Activated naive CD4-positive, alpha-beta T cell treated with anti-CD3 and anti-CD28 coated beads, Interleukin-2, amount 50 U/mL, for 72 hours (primary cell): ENCODE results near the gene AMER3. TPM values are rescaled to one million over a fixed set of nuclear protein-coding genes. Genes with fewer than 3 reads are reported as not detected.

ENCODE experiments used
- ATAC-seq, 2 donors: fragments of 150-1000 bp; cut with Tn5 transposase; 2 replicates each; pipeline ENCODE4 v1.10.0; 2021; ENCODE audit warnings: mild to moderate bottlenecking in 2 of 2, moderate library complexity in 2 of 2
- DNase-seq, 2 donors: peaks; one replicate each; pipeline ENCODE4 v3.0.0; 2021 to 2022; ENCODE audit warnings: low spot score in 2 of 2
- H3K27ac Mint-ChIP-seq, 2 donors: one replicate each; pipeline ENCODE4 v1.8.0; 2022; ENCODE audit warnings: mild to moderate bottlenecking in 2 of 2, mixed read lengths in 2 of 2
- H3K36me3 Mint-ChIP-seq, 2 donors: one replicate each; pipeline ENCODE4 v1.8.0; 2022; ENCODE audit warnings: mixed read lengths in 2 of 2
- H3K9me3 Mint-ChIP-seq, 2 donors: one replicate each; pipeline ENCODE4 v1.8.0; 2022; ENCODE audit warnings: mixed read lengths in 2 of 2
- total RNA-seq, 2 donors: library from RNA; stranded (reverse); gene quantifications; one replicate each; pipeline ENCODE4 v1.2.3, GENCODE V29; 2022

Gene AMER3
- total RNA-seq, 2 donors from 2014 or later, result not detected

- ATAC-seq, result no peak
- Mint-ChIP-seq H3K36me3 (no peaks in the 10 kb centered on the region), H3K9me3 (no peaks in the 10 kb centered on the region), H3K27ac (no peak overlapping the region)
- no peak for DNase-seq
These were observed 12.1 kb upstream of the AMER3 start for GRCh38 chr2:130743278-130743677.

GRCh38 chr2:130744287-130745117 is 10.8 kb upstream of the AMER3 start:
- H3K9me3 Mint-ChIP-seq, result no peaks in the 10 kb centered on the region
- H3K27ac Mint-ChIP-seq, result no peak overlapping the region
- no peaks in the 10 kb centered on the region for H3K36me3 Mint-ChIP-seq
- no peak for ATAC-seq
- DNase-seq, result no peak

GRCh38 chr2:130749078-130749477 is 6.3 kb upstream of the AMER3 start:
- ATAC-seq, result no peak
- Mint-ChIP-seq H3K27ac (no peak overlapping the region), H3K9me3 (no peaks in the 10 kb centered on the region), H3K36me3 (no peaks in the 10 kb centered on the region)
- no peak for DNase-seq

- ATAC-seq (no peak), DNase-seq (no peak)
- Mint-ChIP-seq H3K9me3 (no peaks in the 10 kb centered on the region), H3K36me3 (no peaks in the 10 kb centered on the region), H3K27ac (no peak overlapping the region)
These were observed 5.7 kb upstream of the AMER3 start for GRCh38 chr2:130749641-130750040.

- Mint-ChIP-seq H3K27ac (no peak overlapping the region), H3K9me3 (no peaks in the 10 kb centered on the region), H3K36me3 (peaks cover 5 to 11% of the 10 kb centered on the region in 2 donors)
- ATAC-seq (no peak), DNase-seq (no peak)
These were observed 529 bp upstream of the AMER3 start for GRCh38 chr2:130754811-130755210.

- peaks cover 5 to 11% of the 10 kb centered on the region in 2 donors for H3K36me3 Mint-ChIP-seq
- no peaks in the 10 kb centered on the region for H3K9me3 Mint-ChIP-seq
- DNase-seq (peak in 1 of 2 donors; percentile 31), ATAC-seq (peak in 1 of 2 donors; percentile 84)
- no peak overlapping the region for H3K27ac Mint-ChIP-seq
These were observed 923 bp downstream of the AMER3 start for GRCh38 chr2:130756053-130756873.

GRCh38 chr2:130756874-130757668 is 1.7 kb downstream of the AMER3 start:
- ATAC-seq (no peak), DNase-seq (no peak)
- H3K9me3 Mint-ChIP-seq, result no peaks in the 10 kb centered on the region
- peaks cover 5 to 11% of the 10 kb centered on the region in 2 donors for H3K36me3 Mint-ChIP-seq
- no peak overlapping the region for H3K27ac Mint-ChIP-seq

- Mint-ChIP-seq H3K27ac (no peak overlapping the region), H3K36me3 (peaks cover 5 to 11% of the 10 kb centered on the region in 2 donors), H3K9me3 (no peaks in the 10 kb centered on the region)
- ATAC-seq (no peak), DNase-seq (no peak)
These were observed 4.8 kb downstream of the AMER3 start for GRCh38 chr2:130759906-130760753.

- H3K36me3 Mint-ChIP-seq, result peaks cover 5 to 11% of the 10 kb centered on the region in 2 donors
- ATAC-seq (no peak), DNase-seq (no peak)
- no peaks in the 10 kb centered on the region for H3K9me3 Mint-ChIP-seq
- no peak overlapping the region for H3K27ac Mint-ChIP-seq
These were observed 5.7 kb downstream of the AMER3 start for GRCh38 chr2:130760754-130761751.

GRCh38 chr2:130762031-130762909 is 6.9 kb downstream of the AMER3 start:
- DNase-seq, result no peak
- H3K27ac Mint-ChIP-seq, result no peak overlapping the region
- H3K36me3 Mint-ChIP-seq, result peaks cover 4 to 5% of the 10 kb centered on the region in 2 donors
- H3K9me3 Mint-ChIP-seq, result no peaks in the 10 kb centered on the region
- no peak for ATAC-seq

- no peak for DNase-seq
- Mint-ChIP-seq H3K9me3 (no peaks in the 10 kb centered on the region), H3K36me3 (no peaks in the 10 kb centered on the region), H3K27ac (no peak overlapping the region)
- no peak for ATAC-seq
These were observed 7.6 kb downstream of the AMER3 start for GRCh38 chr2:130762910-130763385.

- Mint-ChIP-seq H3K36me3 (no peaks in the 10 kb centered on the region), H3K27ac (no peak overlapping the region), H3K9me3 (no peaks in the 10 kb centered on the region)
- no peak for DNase-seq
- ATAC-seq, result no peak
These were observed 8.1 kb downstream of the AMER3 start for GRCh38 chr2:130763405-130763804.

GRCh38 chr2:130764035-130764820 is 8.9 kb downstream of the AMER3 start:
- ATAC-seq, result no peak

GRCh38 chr2:130764821-130765115 is 9.4 kb downstream of the AMER3 start:
- DNase-seq (no peak), ATAC-seq (no peak)
- H3K9me3 Mint-ChIP-seq, result no peaks in the 10 kb centered on the region
- H3K27ac Mint-ChIP-seq, result no peak overlapping the region
- no peaks in the 10 kb centered on the region for H3K36me3 Mint-ChIP-seq

More at GRCh38 chr2:130764035-130764820, 8.9 kb downstream of the AMER3 start:
- no peaks in the 10 kb centered on the region for H3K36me3 Mint-ChIP-seq
- H3K9me3 Mint-ChIP-seq, result no peaks in the 10 kb centered on the region
- H3K27ac Mint-ChIP-seq, result no peak overlapping the region
- no peak for DNase-seq
